Measurements from ENCODE around the gene UTP18. TPM values are rescaled to one million over a fixed set of nuclear protein-coding genes. Genes with fewer than 3 reads are reported as not detected.

The UTP18 gene
- total and polyA plus RNA-seq, 2 of the 13 experiments (the other 11 are each of a cell fraction or from before 2014, with no cell fraction given) = 35.2 to 104 TPM

DNA sequence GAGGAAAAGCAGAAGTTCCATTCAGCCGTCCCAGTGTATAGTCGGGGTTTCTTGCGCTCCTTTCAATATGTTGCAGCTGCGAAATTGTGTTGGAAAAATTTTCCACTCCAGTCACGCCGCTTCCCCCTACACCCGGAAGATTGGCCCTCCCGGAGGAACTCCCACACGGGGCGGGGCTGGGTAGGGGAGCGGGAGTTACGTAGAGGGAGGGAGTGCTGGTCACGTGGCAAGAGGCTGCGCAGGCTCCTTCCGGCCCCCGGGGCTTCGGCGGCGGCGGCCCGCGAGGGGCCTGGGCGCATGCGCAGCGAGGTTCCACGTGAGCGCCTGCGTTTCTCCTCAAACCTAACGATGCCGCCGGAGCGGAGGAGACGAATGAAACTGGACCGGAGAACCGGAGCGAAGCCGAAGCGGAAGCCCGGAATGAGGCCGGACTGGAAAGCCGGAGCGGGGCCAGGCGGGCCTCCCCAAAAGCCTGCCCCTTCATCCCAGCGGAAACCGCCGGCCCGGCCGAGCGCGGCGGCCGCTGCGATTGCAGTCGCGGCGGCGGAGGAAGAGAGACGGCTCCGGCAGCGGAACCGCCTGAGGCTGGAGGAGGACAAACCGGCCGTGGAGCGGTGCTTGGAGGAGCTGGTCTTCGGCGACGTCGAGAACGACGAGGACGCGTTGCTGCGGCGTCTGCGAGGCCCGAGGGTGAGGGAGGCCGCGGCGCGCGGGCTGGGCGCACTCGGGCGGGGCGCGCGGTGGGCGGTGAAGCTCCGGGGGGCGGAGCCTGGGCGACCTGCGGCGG is at the start of gene UTP18 (continued):
- TF ChIP-seq, protein P1, sequence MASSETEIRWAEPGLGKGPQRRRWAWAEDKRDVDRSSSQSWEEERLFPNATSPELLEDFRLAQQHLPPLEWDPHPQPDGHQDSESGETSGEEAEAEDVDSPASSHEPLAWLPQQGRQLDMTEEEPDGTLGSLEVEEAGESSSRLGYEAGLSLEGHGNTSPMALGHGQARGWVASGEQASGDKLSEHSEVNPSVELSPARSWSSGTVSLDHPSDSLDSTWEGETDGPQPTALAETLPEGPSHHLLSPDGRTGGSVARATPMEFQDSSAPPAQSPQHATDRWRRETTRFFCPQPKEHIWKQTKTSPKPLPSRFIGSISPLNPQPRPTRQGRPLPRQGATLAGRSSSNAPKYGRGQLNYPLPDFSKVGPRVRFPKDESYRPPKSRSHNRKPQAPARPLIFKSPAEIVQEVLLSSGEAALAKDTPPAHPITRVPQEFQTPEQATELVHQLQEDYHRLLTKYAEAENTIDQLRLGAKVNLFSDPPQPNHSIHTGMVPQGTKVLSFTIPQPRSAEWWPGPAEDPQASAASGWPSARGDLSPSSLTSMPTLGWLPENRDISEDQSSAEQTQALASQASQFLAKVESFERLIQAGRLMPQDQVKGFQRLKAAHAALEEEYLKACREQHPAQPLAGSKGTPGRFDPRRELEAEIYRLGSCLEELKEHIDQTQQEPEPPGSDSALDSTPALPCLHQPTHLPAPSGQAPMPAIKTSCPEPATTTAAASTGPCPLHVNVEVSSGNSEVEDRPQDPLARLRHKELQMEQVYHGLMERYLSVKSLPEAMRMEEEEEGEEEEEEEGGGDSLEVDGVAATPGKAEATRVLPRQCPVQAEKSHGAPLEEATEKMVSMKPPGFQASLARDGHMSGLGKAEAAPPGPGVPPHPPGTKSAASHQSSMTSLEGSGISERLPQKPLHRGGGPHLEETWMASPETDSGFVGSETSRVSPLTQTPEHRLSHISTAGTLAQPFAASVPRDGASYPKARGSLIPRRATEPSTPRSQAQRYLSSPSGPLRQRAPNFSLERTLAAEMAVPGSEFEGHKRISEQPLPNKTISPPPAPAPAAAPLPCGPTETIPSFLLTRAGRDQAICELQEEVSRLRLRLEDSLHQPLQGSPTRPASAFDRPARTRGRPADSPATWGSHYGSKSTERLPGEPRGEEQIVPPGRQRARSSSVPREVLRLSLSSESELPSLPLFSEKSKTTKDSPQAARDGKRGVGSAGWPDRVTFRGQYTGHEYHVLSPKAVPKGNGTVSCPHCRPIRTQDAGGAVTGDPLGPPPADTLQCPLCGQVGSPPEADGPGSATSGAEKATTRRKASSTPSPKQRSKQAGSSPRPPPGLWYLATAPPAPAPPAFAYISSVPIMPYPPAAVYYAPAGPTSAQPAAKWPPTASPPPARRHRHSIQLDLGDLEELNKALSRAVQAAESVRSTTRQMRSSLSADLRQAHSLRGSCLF (CRISPR knock-in tag; IDR thresholded peaks at IDR 0.05; ENCODE audit: borderline replicate concordance) = peak; percentile 87; the same call in 1 of the 2 replicates
- TF ChIP-seq ZNF292 (CRISPR knock-in tag; IDR thresholded peaks at IDR 0.05; ENCODE audit: borderline replicate concordance, low read depth) = peak; percentile 48; the same call in 1 of the 2 replicates
- peak; percentile 89 for TF ChIP-seq ZNF83 (CRISPR knock-in tag; IDR thresholded peaks at IDR 0.05; ENCODE audit: borderline replicate concordance)
- 0 out of 2 replicates have a peak, but pooled peaks have one; percentile 74 for TF ChIP-seq U2AF2 (IDR thresholded peaks at IDR 0.05; ENCODE audit: low read depth, low read length)
- TF ChIP-seq ISL2 (CRISPR knock-in tag; IDR thresholded peaks at IDR 0.05) = peak; percentile 67
- no peak for TF ChIP-seq HOXA7 (CRISPR knock-in tag; IDR thresholded peaks at IDR 0.05)
- peak; percentile 44; the same call in 1 of the 2 replicates for TF ChIP-seq ZNF264 (CRISPR knock-in tag; IDR thresholded peaks at IDR 0.05)

Data from HepG2 (cell line).